ENCODE data around the gene PIEZO1. TPM values are rescaled to one million over a fixed set of nuclear protein-coding genes. Genes with fewer than 3 reads are reported as not detected.

The PIEZO1 gene
- total RNA-seq, 1 donor from 2014 or later: 111 TPM

DNA sequence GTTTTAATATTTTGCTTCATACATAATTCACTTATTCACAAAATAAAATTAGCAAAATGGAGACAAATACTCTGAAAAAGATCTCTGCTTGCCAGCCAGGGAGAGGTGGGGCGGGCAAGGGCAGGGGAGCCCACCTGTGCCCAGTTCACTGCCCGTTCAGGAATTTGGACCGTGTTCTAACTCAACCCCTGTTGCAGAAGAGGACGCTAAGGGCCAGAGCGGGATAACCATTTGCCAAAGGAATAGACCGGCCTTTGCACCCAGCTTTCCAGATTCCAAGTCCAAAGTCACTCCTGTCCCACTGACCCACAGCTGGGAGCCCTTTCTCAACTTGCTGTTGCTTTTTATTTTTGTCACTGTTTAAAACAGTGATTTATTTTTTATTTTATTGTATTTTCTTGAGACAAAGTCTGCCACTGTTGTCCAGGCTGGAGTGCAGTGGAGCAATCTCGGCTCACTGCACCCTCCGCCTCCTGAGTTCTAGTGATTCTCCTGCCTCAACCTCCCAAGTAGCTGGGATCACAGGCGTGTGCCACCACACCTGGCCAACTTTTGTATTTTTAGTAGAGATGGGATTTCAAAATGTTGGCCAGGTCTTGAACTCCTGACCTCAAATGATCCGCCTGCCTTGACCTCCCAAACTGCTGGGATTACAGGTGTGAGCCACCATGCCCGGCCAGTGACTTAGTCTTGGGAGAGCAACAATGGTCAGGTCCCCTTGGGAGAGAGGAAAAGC, 2.7 kb upstream of the PIEZO1 start:
- intact Hi-C loops (cut with DNase I): no loop called here
- DNase-seq (ENCODE audit: low spot score): no peak
- no peak for ATAC-seq

DNA sequence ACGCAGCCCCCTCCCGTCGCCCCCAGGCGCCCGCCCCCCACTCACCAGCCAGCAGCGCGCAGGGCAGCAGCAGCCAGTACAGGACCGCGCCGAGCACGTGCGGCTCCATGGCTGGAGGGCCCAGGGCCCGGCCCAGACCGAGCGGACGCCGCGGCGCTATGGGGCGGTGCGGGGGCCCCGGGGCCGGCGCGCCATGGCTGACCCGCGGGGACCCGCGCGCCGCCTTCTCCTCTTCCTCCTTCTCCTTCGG, 239 bp downstream of the PIEZO1 start:
- no peak for DNase-seq (ENCODE audit: low spot score)
- intact Hi-C loops (cut with DNase I): loop anchor here (2.0 kb wide), 1 partner anchor 42 kb away; no protein-coding TSS in a partner anchor
- ATAC-seq: no peak

DNA sequence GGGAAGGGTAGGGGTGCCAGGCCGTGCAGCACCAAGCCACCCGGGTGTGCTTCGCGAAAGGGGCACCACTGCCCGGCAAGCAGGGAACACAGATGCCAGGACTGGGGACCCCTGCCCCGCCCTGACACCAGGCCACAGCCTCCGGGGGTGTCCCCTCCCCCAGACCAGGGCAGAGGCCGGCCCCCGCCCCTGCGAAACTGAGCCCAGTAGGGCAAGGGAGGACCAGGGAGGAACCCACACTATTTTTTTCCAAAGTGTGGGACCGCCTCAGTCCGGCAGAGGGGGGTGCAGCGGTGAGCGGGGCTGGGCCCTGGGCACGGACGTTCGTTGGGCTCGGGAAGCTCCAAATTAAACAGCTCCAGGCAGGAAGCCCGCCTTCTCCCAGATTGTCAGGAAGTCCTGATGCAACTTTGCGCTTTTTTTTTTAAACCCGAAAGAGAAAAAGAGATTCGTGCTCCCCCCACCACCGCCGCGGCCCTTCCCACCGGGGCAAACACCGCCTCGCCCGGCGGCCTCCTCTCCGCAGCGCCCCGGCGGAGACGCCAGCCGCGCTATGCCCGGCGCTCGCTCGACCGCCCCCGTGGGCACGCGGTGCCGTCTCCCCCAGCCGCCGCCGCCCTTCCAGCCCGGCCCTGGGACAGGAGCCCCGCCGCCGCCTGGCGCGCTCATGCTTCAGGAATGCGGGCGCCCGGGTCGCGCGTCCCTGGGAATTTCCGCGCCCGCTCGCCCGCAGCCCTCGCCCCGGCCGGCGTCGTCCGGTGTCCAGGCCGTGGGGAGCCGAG, 755 bp downstream of the PIEZO1 start:
- intact Hi-C loops (cut with DNase I): loop anchor here (2.0 kb wide), 1 partner anchor 41 kb away; no protein-coding TSS in a partner anchor
- ATAC-seq (peak; percentile 85), DNase-seq (ENCODE audit: low spot score) (peak; percentile 86)

DNA sequence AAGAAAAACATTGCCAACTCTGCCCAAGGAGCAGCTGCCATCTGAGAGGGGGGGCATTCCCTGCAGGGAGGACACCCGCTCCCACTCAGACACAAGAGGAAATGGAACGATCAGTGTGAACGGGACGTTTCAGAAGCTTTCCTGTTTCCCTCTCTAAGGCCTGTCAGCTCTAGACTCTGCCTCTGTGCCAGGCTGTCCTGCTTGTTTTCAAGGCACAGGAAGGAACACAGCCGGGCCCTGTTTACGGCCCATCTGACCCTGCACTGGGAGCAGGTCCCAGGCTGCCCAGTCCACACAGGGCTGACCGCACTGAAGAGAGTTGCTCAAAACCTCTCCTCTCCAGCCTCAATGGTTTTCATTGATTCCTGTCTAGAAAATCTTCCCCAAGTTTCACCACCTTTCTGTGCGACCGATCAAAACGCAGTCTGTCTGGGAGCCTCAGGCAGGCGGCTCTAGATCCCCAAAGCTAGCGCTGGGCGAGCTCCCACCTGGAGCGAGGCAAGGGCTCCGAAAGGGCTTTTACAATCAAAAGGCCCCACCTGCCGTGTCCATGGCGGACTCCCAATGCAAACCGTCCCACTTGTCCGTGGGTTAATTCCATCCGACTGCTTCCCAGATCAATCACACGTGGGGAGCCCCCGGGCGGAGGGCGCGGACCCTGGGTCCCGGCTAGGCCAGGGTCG, 1.5 kb downstream of the PIEZO1 start:
- DNase-seq (ENCODE audit: low spot score) (no peak), ATAC-seq (peak; percentile 59)
- intact Hi-C loops (cut with DNase I): loop anchor here (2.0 kb wide), 1 partner anchor 41 kb away; no protein-coding TSS in a partner anchor

DNA sequence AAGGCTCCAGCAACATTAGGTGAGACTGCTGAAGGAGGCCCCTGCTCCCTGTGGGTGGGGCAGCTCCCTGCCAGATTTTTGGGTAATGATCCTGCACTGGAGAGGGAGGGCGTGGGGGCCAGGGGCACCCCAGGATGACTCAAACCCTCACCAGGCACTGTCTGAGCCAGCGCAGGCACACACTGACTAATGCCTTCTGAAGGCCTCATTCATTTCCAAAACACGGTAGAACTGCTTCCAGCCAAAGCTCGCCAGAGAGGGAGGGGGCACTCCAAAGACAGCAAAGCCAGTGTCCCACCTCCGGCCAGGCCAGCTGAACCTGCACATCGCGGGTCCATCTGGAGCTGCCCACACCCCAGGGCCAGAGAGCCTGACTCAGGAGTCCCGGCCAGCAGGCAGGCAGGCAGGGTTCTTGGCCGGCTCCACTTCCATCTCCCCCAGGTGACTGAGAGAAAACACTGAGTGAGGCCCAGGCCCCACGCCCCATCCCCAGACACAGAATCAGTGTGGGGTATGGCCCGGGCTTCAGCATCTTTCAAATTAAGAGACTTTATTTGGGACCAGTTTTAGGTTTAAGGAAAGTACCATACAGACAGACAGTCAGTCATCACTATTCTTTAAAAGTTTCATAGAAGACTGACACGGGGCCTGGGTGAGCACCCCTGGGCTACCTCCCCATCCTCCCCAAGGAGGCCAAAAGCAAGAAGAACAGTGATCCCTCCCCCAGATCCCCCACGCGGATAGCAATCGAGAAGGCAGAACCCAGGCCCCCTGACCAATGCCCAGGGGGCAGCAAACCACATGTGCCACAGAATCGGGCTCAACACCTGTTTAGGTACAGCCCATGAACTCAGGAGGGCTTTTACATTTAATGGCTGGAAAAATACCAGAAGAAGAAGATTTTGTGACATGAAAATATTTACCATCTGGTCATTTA, 2.3 kb downstream of the PIEZO1 start:
- intact Hi-C loops (cut with DNase I): no loop called here
- no peak for DNase-seq (ENCODE audit: low spot score)
- ATAC-seq: no peak

DNA sequence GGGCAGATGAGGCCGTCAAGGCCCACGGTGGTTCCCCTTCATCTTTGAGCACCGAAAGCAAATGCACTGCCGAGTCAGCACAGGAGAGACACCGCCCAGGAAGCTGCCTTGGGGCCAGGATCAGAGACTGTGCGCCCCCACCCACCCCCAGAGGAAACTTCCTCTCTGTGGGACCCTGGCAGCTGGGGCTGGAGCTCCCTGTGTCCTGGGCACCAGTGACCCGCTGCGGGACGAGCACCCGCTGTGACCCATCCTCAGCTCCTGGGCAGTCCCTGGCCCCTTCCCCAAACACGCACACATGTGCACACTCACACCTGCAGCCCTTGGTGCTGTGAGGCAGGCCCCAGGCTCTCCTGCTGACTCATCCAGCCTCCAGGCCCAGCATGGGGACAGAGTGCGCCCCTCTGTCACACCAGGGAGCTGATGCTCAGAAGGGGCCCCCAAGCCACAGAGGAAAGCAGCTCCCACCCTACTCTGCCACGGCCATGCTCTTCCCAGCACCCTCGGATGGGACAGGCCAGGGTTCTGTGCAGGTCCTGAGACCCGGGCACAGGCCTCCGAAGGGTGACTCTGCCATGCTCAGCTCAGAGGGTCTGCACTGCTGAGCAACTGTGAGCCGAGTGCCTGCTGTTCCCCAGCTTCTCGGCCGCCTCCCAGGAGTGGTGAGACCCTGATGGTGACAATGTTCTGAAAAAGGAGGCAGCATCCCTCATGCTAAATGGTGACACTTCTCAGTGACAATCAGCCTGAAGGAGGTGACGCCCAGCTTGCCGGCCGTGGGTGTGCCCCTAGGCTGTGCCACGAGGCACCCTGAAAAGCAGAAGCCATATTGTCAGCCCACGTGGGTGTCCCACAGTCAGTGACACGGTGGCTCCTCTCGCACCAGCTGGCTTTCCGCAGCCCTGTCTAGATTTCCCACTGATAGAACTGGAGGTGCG, 3.6 kb downstream of the PIEZO1 start:
- DNase-seq (ENCODE audit: low spot score) (no peak), ATAC-seq (no peak)
- intact Hi-C loops (cut with DNase I): no loop called here

DNA sequence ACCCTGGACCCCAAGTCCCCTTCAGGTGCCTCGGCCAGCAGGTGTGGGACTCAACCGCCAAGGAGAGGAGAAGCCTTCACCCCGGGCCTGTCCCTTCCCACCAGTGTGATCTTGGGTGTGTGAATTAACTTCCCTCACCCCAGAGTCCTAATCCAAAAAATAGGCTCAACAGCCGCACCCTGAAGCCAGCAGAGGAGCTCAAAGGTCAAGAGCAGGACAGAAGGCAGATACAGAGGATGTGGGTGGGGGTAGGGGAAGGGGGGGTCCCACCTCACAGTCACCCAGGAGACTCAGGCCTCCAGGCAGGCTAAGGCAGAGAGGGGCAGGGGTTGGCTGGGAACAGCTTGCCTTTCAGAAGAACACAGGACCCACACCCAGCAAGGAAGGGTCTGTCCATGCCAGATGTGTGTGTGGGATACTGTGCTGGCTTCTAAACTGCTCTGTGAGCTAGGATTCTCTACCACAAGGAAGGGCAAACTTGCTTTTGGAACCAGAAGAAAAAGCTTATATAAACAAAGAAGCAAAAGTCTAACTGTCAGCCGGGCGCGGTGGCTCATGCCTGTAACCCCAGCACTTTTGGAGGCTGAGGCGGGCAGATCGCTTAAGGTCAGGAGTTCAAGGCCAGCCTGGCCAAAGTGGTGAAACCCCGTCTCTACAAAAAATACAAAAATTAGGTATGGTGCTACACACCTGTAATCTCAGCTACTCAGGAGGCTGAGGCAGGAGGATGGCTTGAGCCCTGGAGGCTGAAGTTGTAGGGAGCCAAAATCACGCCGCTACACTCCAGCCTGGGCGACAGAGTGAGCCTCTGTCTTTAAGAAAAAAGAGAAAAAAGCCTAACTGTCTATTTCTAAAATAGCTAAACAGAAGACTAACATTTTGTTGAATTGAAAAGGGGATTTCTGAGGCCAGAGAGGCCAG, 4.6 kb downstream of the PIEZO1 start:
- no peak for DNase-seq (ENCODE audit: low spot score)
- intact Hi-C loops (cut with DNase I): no loop called here
- no peak for ATAC-seq

DNA sequence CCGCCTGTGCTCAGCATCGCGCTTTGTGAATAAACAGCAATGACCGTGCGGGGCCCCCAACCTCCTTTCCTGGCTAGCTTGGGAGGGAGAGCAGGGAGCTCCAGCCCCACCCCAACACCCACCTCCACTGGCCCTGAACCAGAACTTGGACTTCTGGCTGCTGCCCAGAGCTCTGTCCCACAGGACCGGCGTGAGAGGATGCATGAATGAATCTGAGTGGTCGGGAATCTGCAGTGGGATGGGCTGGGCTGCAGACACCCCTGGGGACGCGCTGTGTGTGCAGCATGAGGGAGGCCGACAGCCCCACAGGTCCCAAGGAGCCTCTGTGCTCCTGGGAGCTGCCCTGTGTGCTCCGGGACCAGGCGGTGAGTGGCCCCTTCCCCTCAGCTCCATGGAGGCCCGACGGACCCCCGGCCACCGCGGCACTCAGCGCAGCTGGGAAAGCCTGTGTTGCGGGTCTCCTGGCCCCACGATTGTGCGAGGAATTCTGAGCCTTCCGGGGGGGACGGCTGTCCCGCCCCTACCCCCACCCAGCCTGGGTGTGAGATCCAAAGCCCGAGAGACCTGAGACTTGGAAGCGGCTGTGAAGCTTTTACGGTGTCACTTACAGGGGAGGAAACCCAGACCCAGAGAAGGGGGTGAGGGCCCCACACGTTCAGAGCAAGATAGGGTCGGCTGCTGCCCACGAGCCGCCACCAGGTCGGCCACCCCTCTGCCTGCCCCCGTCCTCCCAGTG, 5.4 kb downstream of the PIEZO1 start:
- ATAC-seq (no peak), DNase-seq (ENCODE audit: low spot score) (no peak)
- intact Hi-C loops (cut with DNase I): no loop called here

DNA sequence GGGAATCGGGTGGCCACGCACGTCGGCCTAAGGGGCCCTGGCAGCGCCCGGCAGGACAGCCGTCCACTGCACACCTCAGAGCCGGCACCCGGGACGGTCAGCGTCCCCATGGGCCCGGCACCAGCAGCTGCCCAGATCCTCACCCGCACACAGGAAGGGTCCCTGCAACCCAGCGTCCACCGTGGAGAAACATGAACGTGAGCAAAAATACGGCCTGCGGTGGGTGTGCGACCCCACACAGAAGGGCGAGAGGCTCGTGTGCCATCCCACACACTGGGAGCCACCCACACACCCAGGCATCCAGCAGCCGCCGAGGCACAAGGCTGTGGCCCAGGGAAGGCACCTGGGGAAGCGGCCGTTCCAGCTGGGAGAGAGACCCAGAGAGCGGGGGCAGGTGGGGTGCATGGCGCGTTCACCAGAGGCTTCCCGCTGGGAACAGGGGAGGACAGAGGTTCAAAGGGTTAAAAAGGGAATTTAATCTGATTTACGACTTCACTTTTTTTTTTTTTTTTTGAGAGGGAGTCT, 6.4 kb downstream of the PIEZO1 start:
- no peak for DNase-seq (ENCODE audit: low spot score)
- ATAC-seq: no peak
- intact Hi-C loops (cut with DNase I): no loop called here

DNA sequence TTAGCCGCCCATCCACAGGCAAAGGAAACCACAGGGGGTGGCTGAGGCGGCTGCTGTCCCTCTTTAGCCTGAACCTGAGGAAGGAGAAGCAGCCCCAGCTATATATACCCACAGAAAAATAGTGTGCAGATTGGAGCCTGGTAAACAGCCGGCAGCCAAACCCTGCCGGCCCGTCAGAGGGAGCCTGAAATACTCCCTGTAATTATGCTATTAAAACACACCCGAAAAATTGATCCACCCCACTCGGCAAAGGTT, 6.8 kb downstream of the PIEZO1 start:
- intact Hi-C loops (cut with DNase I): no loop called here
- no peak for ATAC-seq

DNA sequence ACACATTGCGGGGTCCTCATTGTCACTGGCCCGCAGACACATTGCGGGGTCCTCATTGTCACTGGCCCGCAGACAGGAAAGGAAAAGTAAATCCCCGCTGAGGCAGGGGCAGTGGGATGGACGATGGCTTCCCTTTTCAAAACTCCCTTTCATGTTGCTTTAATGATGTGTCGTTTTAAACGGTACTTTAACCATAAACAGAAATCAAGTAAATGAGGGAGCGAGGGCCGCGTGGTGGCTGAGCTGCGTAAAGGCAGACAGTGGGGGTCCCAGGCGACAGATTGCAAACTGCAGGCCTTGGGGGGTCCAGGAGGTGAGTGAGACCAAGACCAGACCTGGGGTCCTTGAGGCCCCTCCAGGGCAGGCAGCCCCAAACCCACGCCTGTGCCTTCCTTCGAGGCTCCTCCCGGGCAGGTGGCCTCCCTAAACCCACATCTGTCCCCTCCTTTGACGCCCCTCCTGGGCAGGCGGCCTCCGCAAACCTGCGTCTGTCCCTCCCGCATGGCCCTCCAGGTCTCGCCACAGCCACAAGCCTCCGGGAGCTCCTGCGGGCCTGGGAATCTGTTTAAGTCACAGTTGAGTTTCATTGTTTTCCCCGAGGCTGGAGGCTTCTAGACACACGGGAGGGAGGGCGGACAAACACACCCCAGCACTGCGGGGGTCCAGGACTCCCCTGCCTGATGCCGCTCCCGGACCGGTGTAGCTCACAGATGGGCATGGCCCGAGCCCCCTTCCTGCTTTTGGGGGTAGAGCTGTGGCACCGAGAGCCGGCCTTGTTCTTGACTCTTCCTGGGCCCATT, 7.3 kb downstream of the PIEZO1 start:
- ATAC-seq: no peak
- intact Hi-C loops (cut with DNase I): no loop called here
- DNase-seq (ENCODE audit: low spot score): no peak

More for the DNA sequence above, 6.8 kb downstream of the PIEZO1 start:
- DNase-seq (ENCODE audit: low spot score): no peak

DNA sequence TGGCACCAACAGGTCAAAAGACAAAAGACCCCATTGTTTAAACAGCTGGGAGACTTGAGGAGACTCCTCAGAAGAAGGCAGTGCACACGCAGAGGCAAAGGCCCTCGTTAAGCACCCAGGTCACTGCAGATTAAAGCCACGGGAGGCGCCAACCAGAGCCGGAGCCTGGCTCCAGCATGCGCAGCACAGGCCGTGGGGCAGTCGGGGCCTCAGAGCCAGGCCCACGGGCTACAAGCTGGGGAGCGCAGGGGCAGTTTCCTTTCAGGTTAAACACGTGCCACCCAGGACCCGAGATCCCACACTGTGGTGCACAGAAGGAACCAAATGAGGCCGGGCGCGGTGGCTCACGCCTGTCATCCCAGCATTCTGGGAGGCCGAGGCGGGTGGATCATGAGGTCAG, 9.2 kb downstream of the PIEZO1 start:
- intact Hi-C loops (cut with DNase I): loop anchor here (1.0 kb wide), 1 partner anchor 129 kb away; no protein-coding TSS in a partner anchor
- no peak for DNase-seq (ENCODE audit: low spot score)
- ATAC-seq: no peak

DNA sequence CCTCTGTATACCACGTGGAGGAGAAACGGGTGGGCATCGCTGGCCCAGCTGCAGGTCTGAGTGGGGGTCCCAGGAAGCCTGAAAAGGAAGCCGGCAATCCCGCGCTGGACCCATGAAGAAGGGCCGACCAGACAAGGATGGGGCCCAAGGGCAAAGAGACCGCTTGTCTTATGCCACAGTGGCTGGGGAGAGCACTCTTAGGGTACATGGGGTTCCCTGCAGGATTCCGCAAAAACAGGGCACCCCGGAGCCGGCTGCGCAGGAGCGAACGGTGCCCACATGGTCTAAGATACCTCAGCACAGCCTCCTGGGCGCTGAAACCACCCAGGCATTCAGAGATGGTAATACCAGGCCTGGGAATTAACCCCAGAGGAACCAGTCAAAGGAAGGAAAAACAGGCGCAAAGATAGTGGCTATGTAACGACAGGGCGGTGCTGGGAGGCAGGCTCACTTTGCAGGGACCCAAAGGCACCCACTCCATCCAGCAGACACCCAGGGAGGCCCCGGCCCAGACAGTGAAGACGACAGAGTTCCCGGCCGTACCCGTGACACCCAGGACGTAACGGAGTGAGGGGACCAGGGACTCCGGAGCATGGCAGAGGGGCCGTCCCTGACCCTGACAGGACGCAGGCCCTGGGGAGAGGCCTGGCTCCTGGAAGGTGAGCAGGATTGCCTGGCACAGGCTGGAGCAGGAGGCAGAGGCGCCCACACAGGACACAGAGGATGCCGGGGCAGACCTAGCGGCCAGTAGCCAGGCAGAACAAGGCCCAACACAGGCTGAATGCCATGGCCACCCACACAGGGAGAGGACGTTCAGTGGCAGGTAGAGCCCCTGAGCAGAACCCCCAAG, 10.3 kb downstream of the PIEZO1 start:
- no peak for DNase-seq (ENCODE audit: low spot score)
- intact Hi-C loops (cut with DNase I): no loop called here
- no peak for ATAC-seq

DNA sequence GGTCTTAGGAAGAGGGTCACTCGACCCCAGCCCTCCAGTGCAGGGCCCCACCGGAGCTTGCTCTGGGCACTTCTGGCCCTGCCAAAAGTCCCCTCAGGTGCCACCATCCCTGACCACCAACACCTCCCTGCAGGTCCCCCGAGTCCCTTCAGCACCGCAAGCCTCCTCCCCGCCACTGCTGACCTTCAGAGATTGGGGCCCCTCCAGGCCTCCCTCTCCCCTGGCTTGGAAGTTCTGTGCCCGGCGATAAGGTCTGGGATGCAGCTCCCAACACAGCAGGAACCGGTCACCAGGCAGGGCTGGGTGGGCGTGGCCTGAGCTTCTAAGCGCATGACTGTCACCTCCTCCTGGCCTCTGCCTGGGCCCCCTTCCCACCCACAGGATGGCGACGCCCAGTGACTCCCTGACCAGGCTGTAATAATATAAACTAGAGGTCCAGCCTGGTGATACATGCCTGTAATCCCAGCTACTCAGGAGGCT, 11.2 kb downstream of the PIEZO1 start:
- intact Hi-C loops (cut with DNase I): no loop called here
- peak; percentile 16 for ATAC-seq

More for the DNA sequence above, 11.2 kb downstream of the PIEZO1 start:
- no peak for DNase-seq (ENCODE audit: low spot score)

Measured in sciatic nerve (tissue), 2 donors.